Medulla oblongata (tissue), 1 donor: ENCODE measurements around the gene CCDC183.
"Not testable (repeated sequence)": the region's sequence is repeated elsewhere in the genome, so short reads cannot be mapped to it uniquely, and the experiment has no call there.

Experiments
- DNase-seq: peaks from one replicate; pipeline ENCODE4 v3.0.0-alpha.2; 2015; ENCODE audit errors: extremely low spot score

CCDC183 gene

DNA sequence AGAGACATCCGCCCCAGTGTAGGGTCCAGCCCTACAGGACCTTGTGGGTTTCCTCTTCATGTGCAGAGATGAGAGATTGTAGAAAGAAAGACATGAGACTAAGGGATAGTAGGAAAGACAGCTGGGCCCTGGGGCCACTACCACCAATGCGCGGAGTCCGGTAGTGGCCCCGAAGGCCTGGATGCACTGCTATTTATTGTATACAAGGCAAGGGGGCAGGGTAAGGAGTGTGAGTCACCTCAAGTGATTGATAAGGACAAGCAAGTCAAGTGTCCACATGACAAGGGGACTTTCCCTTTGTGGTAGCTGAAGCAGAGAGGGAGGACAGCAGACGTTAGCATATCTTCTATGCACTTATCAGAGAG, 11.2 kb upstream of the CCDC183 start:
- DNase-seq: no peak

- DNase-seq: not testable (repeated sequence)
Measured at GRCh38 chr9:136785565-136786355, 10.4 kb upstream of the CCDC183 start.

GRCh38 chr9:136786451-136786850, 9.7 kb upstream of the CCDC183 start:
- peak; percentile 90 for DNase-seq

DNA sequence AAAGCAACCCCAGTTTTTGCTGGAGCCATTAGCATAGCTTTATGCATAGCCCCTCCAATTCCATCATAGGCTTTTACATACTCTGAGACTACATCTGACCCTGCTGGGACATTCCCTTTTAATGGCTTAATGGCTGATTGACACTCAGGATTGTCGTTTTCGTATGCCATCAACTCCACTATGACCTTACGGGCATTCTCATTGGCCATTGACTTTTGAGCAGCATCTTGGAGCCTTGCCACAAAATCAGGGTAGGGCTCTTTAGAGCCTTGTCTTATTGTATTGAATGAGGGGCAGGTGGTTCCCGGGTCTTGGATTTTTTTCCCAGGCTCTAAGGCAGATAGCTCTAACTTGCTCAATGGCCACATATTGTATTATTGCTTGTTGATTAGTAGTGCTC, 9.2 kb upstream of the CCDC183 start:
- peak; percentile 33 for DNase-seq

DNA sequence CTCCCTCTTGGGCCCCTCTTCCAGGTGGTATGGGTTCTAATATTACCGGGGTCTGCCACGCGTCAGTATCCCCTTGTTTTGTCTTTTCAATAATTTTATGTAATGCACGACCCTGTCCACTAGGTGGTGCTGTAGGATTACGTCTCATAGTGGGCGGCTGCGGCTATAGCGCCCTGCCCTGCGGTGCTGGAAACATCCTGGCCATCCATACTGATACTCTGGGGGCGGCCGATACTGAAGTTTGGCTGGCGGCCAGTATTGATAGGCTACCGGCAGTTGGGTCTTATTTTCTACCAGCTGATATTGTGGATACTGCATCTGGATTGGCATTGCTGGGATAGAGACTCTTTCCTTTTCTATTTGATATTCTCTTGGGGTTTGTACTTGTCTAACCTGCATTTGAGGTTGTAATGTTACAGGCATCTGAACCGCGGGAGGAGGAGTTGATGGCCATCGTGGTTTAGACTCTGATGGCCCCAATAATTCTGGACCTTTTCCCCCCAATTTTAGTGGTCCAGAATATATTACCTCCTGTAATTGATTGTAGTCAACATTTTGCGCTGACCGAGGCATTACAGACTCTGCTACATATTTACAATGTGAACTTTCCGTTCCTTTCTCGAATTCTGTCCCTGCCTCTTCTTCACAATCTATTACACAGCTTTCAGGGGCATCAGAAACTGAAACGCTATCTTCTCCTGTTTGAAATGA, 8.3 kb upstream of the CCDC183 start:
- peak; percentile 91 for DNase-seq

GRCh38 chr9:136788644-136789522, 7.3 kb upstream of the CCDC183 start:
- not testable (repeated sequence) for DNase-seq

- DNase-seq: no peak
Measured at GRCh38 chr9:136789523-136789937, 6.6 kb upstream of the CCDC183 start.

- peak; percentile 99 for DNase-seq
Measured at GRCh38 chr9:136790640-136791515, 5.3 kb upstream of the CCDC183 start, which contains the start of gene TMEM141. Gene TMEM141 (plus strand): TSS chr9:136791344. CDS start chr9:136791371, 27 bp downstream.

DNA sequence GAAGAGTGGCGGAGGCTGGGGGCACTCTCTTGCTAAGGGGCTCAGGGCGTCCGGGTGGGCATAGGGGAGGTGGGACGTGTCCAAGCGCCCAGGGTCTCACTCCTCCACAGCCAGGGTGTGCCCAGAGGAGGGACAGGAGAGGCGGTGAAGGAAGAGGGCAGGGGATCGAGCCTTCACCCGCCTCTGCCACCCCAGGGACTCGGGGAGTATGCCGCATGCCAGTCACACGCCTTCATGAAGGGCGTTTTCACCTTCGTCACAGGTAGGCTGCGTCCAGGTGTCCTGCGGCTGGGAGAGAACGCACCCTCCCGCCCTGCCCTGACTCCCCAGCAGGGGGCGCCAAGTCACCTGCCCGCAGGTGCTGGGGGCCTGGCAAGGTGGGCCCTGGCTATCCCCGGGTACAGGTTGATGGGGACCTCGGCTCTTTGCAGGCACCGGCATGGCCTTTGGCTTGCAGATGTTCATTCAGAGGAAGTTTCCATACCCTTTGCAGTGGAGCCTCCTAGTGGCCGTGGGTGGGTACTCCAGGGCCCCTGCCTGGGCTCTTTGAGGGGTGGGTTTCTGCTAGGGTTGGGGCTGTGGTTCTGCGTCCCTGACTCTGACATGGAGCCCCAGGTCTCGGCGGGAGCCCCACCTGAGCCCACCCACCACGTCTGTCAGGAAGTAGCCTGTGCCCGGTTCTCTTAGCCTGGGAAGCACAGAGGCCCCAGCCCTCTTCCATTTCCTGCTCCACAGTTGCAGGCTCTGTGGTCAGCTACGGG, 4.4 kb upstream of the CCDC183 start:
- DNase-seq: peak; percentile 40

- DNase-seq: no peak
Measured at GRCh38 chr9:136792321-136793085, 3.6 kb upstream of the CCDC183 start.

GRCh38 chr9:136793086-136793946, 2.8 kb upstream of the CCDC183 start:
- DNase-seq: no peak

DNA sequence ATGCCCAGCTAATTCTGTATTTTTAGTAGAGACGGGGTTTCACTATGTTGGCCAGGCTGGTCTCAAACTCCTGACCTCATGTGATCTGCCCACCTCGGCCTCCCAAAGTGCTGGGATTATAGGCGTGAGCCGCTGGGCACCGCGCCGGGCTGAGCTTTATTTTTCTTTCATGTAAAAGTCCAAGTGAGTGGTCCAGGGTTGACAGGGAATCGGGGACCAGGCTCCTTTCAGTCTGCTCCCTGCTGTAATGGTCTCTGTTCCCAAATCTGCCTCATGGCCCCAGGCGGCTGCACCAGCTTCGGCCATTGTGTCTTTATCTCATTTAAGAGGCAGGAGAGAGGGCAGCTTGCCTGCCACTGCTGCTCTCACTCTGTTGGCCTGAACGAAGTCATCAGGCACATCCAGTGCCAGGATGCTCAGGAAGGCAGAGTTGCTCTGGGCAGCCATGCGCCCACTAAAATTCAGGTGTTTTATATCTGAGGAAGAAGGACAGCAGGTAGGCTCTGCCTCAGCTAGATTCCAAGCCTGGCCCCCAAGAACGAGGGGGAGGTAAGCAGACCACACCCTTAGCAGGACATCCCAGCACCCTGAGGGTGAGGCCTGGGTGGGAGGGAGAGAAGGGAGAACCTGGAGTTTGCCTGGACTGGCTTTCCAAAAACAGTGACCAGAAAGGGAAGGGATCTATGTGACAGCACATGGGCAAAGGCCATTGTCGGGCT, 1.7 kb upstream of the CCDC183 start:
- DNase-seq: no peak

DNA sequence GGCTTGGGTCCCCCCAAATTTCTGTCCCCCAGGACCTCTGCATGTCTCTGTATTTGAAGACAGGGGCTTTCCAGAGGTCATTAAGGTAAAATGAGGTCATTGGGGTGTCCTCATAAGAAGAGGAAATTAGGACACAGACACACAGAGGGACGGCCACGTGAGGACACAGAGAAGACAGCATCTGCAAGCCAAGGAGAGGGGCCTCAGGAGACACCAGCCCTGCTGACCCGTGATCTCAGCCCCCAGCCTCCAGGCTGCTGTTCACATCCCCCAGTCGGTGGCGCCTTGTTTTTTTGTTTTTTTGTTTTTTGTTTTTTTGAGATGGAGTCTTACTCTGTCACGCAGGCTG, 1.2 kb upstream of the CCDC183 start:
- DNase-seq: no peak

GRCh38 chr9:136796775-136797347, 723 bp downstream of the CCDC183 start:
- not testable (repeated sequence) for DNase-seq

GRCh38 chr9:136798708-136799078, 2.6 kb downstream of the CCDC183 start:
- no peak for DNase-seq

- DNase-seq: no peak
Measured at GRCh38 chr9:136799079-136799853, 3.1 kb downstream of the CCDC183 start.
